GM18526 (cell line): Measurements from ENCODE around the gene FGF12.

Experiments
- POLR2A ChIP-seq: IDR thresholded peaks from 3 replicates; pipeline ENCODE4 v1.6.1; 2011; ENCODE audit not compliant: insufficient read length; ENCODE audit errors: extremely low read depth

FGF12 gene

GRCh38 chr3:192170031-192170430 lies 557.3 kb downstream of the FGF12 start:
- no peak for TF ChIP-seq POLR2A

- no peak for TF ChIP-seq POLR2A
Measured at GRCh38 chr3:192169332-192169915, 557.9 kb downstream of the FGF12 start.

- TF ChIP-seq POLR2A: no peak
Measured at GRCh38 chr3:192168202-192168601, 559.1 kb downstream of the FGF12 start.

GRCh38 chr3:192165552-192165951 lies 561.8 kb downstream of the FGF12 start:
- no peak for TF ChIP-seq POLR2A

- TF ChIP-seq POLR2A: no peak
Measured at GRCh38 chr3:192161661-192162060, 565.7 kb downstream of the FGF12 start.

GRCh38 chr3:192156382-192156781 lies 571.0 kb downstream of the FGF12 start:
- TF ChIP-seq POLR2A: no peak

GRCh38 chr3:192155194-192155593 lies 572.1 kb downstream of the FGF12 start:
- no peak for TF ChIP-seq POLR2A

- no peak for TF ChIP-seq POLR2A
Measured at GRCh38 chr3:192133271-192133670, 594.1 kb downstream of the FGF12 start.

GRCh38 chr3:192130534-192131132 lies 596.7 kb downstream of the FGF12 start:
- no peak for TF ChIP-seq POLR2A

GRCh38 chr3:192129586-192129985 lies 597.8 kb downstream of the FGF12 start:
- no peak for TF ChIP-seq POLR2A

GRCh38 chr3:192128922-192129321 lies 598.4 kb downstream of the FGF12 start:
- TF ChIP-seq POLR2A: no peak

GRCh38 chr3:192128060-192128459 lies 599.3 kb downstream of the FGF12 start:
- TF ChIP-seq POLR2A: no peak

GRCh38 chr3:192122832-192123594 lies 604.3 kb downstream of the FGF12 start:
- no peak for TF ChIP-seq POLR2A

- no peak for TF ChIP-seq POLR2A
Measured at GRCh38 chr3:192121923-192122322, 605.4 kb downstream of the FGF12 start.

GRCh38 chr3:192108820-192109219 lies 618.5 kb downstream of the FGF12 start:
- no peak for TF ChIP-seq POLR2A

GRCh38 chr3:192106543-192106942 lies 620.8 kb downstream of the FGF12 start:
- TF ChIP-seq POLR2A: no peak
